Glutamatergic neuron (in vitro differentiated cells): ENCODE data around the gene IFNW1. TPM values are rescaled to one million over a fixed set of nuclear protein-coding genes. Genes with fewer than 3 reads are reported as not detected.

Experiments used
- DNase-seq: peaks from one replicate; pipeline ENCODE4 v3.0.0; 2022
- H3K27ac Mint-ChIP-seq: one replicate; pipeline ENCODE4 v1.8.0; 2020; ENCODE audit warnings: mild to moderate bottlenecking, mixed read lengths, inconsistent platforms; ENCODE audit not compliant: unreplicated experiment
- H3K27me3 Mint-ChIP-seq: one replicate; pipeline ENCODE4 v1.8.0; 2020; ENCODE audit warnings: mild to moderate bottlenecking, moderate library complexity, mixed read lengths, inconsistent platforms; ENCODE audit not compliant: unreplicated experiment
- H3K36me3 Mint-ChIP-seq: one replicate; pipeline ENCODE4 v1.8.0; 2020; ENCODE audit warnings: mild to moderate bottlenecking, mixed read lengths, inconsistent platforms; ENCODE audit not compliant: unreplicated experiment
- H3K4me1 Mint-ChIP-seq: one replicate; pipeline ENCODE4 v1.8.0; 2020; ENCODE audit warnings: mild to moderate bottlenecking, low read depth, mixed read lengths, inconsistent platforms; ENCODE audit not compliant: unreplicated experiment
- H3K4me3 Mint-ChIP-seq: one replicate; pipeline ENCODE4 v1.8.0; 2020; ENCODE audit warnings: mild to moderate bottlenecking, mixed read lengths, inconsistent platforms; ENCODE audit not compliant: unreplicated experiment
- H3K9me3 Mint-ChIP-seq: one replicate; pipeline ENCODE4 v1.8.0; 2020; ENCODE audit warnings: mild to moderate bottlenecking, moderate library complexity, mixed read lengths, inconsistent platforms; ENCODE audit not compliant: unreplicated experiment
- CTCF ChIP-seq: fragments of 200-600 bp; sonication (generic); IDR thresholded peaks from one replicate; pipeline ENCODE4 v1.5.0; 2021; ENCODE audit not compliant: partially characterized antibody, unreplicated experiment
- total RNA-seq: library from RNA; stranded (reverse); fragmentation: NEBNext Ultra II Directional; extraction: Animal tissue kit (Norgen Biotek cat#: 25700); gene quantifications from one replicate; pipeline ENCODE4 v1.2.1, GENCODE V29; 2021; ENCODE audit not compliant: unreplicated experiment

Gene IFNW1
- total RNA-seq, 1 donor from 2014 or later = not detected

- H3K4me3 Mint-ChIP-seq = no peak overlapping the region
- TF ChIP-seq CTCF = peak; percentile 81
- no peak for DNase-seq
- no peaks in the 10 kb centered on the region for H3K27me3 Mint-ChIP-seq
- no peaks in the 10 kb centered on the region for H3K9me3 Mint-ChIP-seq
- H3K4me1 Mint-ChIP-seq = no peaks in the 10 kb centered on the region
- no peak overlapping the region for H3K27ac Mint-ChIP-seq
- H3K36me3 Mint-ChIP-seq = no peaks in the 10 kb centered on the region
Observed at GRCh38 chr9:21110708-21111576, 30.7 kb downstream of the IFNW1 start.

- H3K4me3 Mint-ChIP-seq = no peak overlapping the region
- H3K27me3 Mint-ChIP-seq = no peaks in the 10 kb centered on the region
- H3K27ac Mint-ChIP-seq = no peak overlapping the region
- TF ChIP-seq CTCF = no peak
- no peaks in the 10 kb centered on the region for H3K9me3 Mint-ChIP-seq
- no peaks in the 10 kb centered on the region for H3K4me1 Mint-ChIP-seq
- DNase-seq = no peak
- no peaks in the 10 kb centered on the region for H3K36me3 Mint-ChIP-seq
Observed at GRCh38 chr9:21104787-21105186, 36.8 kb downstream of the IFNW1 start.

GRCh38 chr9:21102305-21102704 lies 39.3 kb downstream of the IFNW1 start:
- Mint-ChIP-seq H3K36me3 (no peaks in the 10 kb centered on the region), H3K4me3 (no peak overlapping the region), H3K27me3 (no peaks in the 10 kb centered on the region), H3K27ac (no peak overlapping the region), H3K9me3 (no peaks in the 10 kb centered on the region), H3K4me1 (no peaks in the 10 kb centered on the region)
- no peak for TF ChIP-seq CTCF
- DNase-seq = no peak

- H3K27ac Mint-ChIP-seq = no peak overlapping the region
- no peak overlapping the region for H3K4me3 Mint-ChIP-seq
- no peaks in the 10 kb centered on the region for H3K9me3 Mint-ChIP-seq
- TF ChIP-seq CTCF = no peak
- DNase-seq = no peak
- no peaks in the 10 kb centered on the region for H3K27me3 Mint-ChIP-seq
- H3K36me3 Mint-ChIP-seq = no peaks in the 10 kb centered on the region
- H3K4me1 Mint-ChIP-seq = no peaks in the 10 kb centered on the region
Observed at GRCh38 chr9:21097817-21098216, 43.8 kb downstream of the IFNW1 start.

- Mint-ChIP-seq H3K27ac (no peak overlapping the region), H3K4me1 (no peaks in the 10 kb centered on the region), H3K27me3 (no peaks in the 10 kb centered on the region), H3K36me3 (no peaks in the 10 kb centered on the region), H3K9me3 (no peaks in the 10 kb centered on the region), H3K4me3 (no peak overlapping the region)
- no peak for TF ChIP-seq CTCF
- no peak for DNase-seq
Observed at GRCh38 chr9:21096901-21097255, 44.8 kb downstream of the IFNW1 start.
